ENCODE results near the gene AK9. TPM values are rescaled to one million over a fixed set of nuclear protein-coding genes. Genes with fewer than 3 reads are reported as not detected.

Gene AK9
- total and polyA plus RNA-seq, 2 experiments from 2014 or later, result 10.1 to 15.2 TPM

- H3K4me2 ChIP-seq, result no peak overlapping the region
- H4K20me1 ChIP-seq (ENCODE audit: insufficient read depth, poor library complexity, severe bottlenecking), result no peaks in the 10 kb centered on the region
- no peak overlapping the region for H3K27ac ChIP-seq
- DNase-seq (ENCODE audit: low spot score), result no peak
- H3K27me3 ChIP-seq, result no peaks in the 10 kb centered on the region
- H3K4me3 ChIP-seq, result no peak overlapping the region
- no peak overlapping the region for H2AFZ ChIP-seq
- WGBS (ENCODE audit: low lambda C conversion rate, missing lambda C conversion rate), result 89% methylated on average over 2 of the region's 2 CpGs
- no peaks in the 10 kb centered on the region for H3K79me2 ChIP-seq
- H3K36me3 ChIP-seq (replicated peaks; ENCODE audit: insufficient read depth, low read depth), result no peaks in the 10 kb centered on the region
- no peaks in the 10 kb centered on the region for H3K4me1 ChIP-seq (ENCODE audit: insufficient read depth)
- TF ChIP-seq, protein P1, sequence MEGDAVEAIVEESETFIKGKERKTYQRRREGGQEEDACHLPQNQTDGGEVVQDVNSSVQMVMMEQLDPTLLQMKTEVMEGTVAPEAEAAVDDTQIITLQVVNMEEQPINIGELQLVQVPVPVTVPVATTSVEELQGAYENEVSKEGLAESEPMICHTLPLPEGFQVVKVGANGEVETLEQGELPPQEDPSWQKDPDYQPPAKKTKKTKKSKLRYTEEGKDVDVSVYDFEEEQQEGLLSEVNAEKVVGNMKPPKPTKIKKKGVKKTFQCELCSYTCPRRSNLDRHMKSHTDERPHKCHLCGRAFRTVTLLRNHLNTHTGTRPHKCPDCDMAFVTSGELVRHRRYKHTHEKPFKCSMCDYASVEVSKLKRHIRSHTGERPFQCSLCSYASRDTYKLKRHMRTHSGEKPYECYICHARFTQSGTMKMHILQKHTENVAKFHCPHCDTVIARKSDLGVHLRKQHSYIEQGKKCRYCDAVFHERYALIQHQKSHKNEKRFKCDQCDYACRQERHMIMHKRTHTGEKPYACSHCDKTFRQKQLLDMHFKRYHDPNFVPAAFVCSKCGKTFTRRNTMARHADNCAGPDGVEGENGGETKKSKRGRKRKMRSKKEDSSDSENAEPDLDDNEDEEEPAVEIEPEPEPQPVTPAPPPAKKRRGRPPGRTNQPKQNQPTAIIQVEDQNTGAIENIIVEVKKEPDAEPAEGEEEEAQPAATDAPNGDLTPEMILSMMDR (IDR thresholded peaks at IDR 0.05; ENCODE audit: poor library complexity), result no peak
- TF ChIP-seq EZH2 (IDR thresholded peaks at IDR 0.05; ENCODE audit: borderline replicate concordance) (no peak), EZH2phosphoT487 (IDR thresholded peaks at IDR 0.05; ENCODE audit: low read depth, severe bottlenecking, unreplicated experiment) (no peak)
- no peaks in the 10 kb centered on the region for H3K9me3 ChIP-seq (ENCODE audit: low read depth)
- H3K9me2 ChIP-seq (replicated peaks; ENCODE audit: insufficient read depth), result no peaks in the 10 kb centered on the region
Measured at GRCh38 chr6:109644131-109644530, 46.9 kb downstream of the AK9 start.

DNA sequence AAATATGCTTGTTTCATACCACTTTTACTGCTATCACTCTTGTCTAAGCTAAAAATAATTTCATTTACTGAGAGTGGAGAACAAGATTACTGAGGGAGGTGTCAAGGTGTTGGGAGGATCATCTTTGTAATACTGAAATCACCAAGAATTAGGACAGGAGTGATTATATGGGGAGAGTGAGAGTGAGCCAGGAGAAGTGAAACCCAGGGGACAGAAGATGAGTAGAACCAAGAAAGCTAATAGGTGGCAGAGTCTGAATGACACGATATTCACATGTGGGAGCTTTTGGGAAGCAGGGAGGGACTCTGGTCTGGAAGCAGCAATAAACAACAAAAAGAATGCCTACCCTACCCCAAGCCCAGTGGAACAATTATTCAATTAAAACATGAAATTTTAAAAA, 58.6 kb downstream of the AK9 start:
- no peaks in the 10 kb centered on the region for H3K27me3 ChIP-seq
- no peaks in the 10 kb centered on the region for H3K36me3 ChIP-seq (replicated peaks; ENCODE audit: insufficient read depth, low read depth)
- H3K79me2 ChIP-seq, result no peaks in the 10 kb centered on the region
- H4K20me1 ChIP-seq (ENCODE audit: insufficient read depth, poor library complexity, severe bottlenecking), result no peaks in the 10 kb centered on the region
- H3K9me2 ChIP-seq (replicated peaks; ENCODE audit: insufficient read depth), result no peaks in the 10 kb centered on the region
- DNase-seq (ENCODE audit: low spot score), result no peak
- WGBS (ENCODE audit: low lambda C conversion rate, missing lambda C conversion rate), result 96% methylated on average over 1 of the region's 1 CpG
- H3K9me3 ChIP-seq (ENCODE audit: low read depth), result no peaks in the 10 kb centered on the region
- H3K4me1 ChIP-seq (ENCODE audit: insufficient read depth), result no peaks in the 10 kb centered on the region
- no peak overlapping the region for H3K27ac ChIP-seq
- TF ChIP-seq EZH2phosphoT487 (IDR thresholded peaks at IDR 0.05; ENCODE audit: low read depth, severe bottlenecking, unreplicated experiment) (no peak), EZH2 (IDR thresholded peaks at IDR 0.05; ENCODE audit: borderline replicate concordance) (no peak)
- TF ChIP-seq, protein P1 (IDR thresholded peaks at IDR 0.05; ENCODE audit: poor library complexity), result no peak
- H2AFZ ChIP-seq, result no peak overlapping the region
- H3K4me2 ChIP-seq, result no peak overlapping the region
- no peak overlapping the region for H3K4me3 ChIP-seq

GRCh38 chr6:109631403-109631802, 59.6 kb downstream of the AK9 start:
- Histone ChIP-seq H3K36me3 (replicated peaks; ENCODE audit: insufficient read depth, low read depth) (no peaks in the 10 kb centered on the region), H3K27me3 (no peaks in the 10 kb centered on the region), H4K20me1 (ENCODE audit: insufficient read depth, poor library complexity, severe bottlenecking) (no peaks in the 10 kb centered on the region), H3K9me2 (replicated peaks; ENCODE audit: insufficient read depth) (no peaks in the 10 kb centered on the region), H3K27ac (no peak overlapping the region), H2AFZ (no peak overlapping the region), H3K4me1 (ENCODE audit: insufficient read depth) (no peaks in the 10 kb centered on the region), H3K79me2 (no peaks in the 10 kb centered on the region), H3K4me3 (no peak overlapping the region), H3K9me3 (ENCODE audit: low read depth) (no peaks in the 10 kb centered on the region), H3K4me2 (no peak overlapping the region)
- no peak for DNase-seq (ENCODE audit: low spot score)
- no peak for TF ChIP-seq EZH2phosphoT487 (IDR thresholded peaks at IDR 0.05; ENCODE audit: low read depth, severe bottlenecking, unreplicated experiment)
- TF ChIP-seq, protein P1 (IDR thresholded peaks at IDR 0.05; ENCODE audit: poor library complexity), result no peak
- TF ChIP-seq EZH2 (IDR thresholded peaks at IDR 0.05; ENCODE audit: borderline replicate concordance), result no peak
- 94% methylated on average over 1 of the region's 1 CpG for WGBS (ENCODE audit: low lambda C conversion rate, missing lambda C conversion rate)

Measured in hepatocyte (in vitro differentiated cells).